ENCODE results near the gene SHH.

Gene SHH

DNA sequence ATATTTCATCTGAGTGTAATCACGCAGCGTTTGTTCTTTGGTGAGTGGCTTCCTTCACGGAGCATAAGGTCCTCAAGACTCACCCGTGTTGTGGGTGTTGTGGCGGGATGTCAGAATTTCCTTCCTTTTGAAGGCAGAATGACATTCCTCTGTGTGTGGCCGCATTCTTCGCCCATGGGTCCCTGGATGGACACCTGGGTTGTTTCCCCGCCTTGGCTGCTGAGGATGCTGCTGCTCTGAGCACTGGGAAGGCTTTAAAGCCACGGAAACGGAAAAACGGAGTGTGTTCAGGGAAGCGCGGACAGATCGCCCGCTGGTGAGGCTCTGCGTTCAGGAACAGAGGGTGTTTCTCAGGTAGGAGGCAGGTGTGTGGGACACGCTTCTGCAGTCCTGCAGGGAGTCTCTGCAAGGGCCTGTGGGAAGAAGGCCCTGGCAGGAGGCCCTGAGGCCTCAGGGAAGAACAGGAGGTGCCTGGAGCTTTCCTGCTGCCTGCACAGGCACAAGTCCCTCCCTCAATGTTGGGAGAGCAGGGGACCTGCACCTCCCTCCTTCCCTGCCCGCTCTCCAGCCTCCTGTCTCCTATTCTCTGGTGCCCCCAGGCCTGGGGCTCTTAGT is 35.7 kb upstream of the SHH start:
- no peak overlapping the region for H3K27ac ChIP-seq
- TF ChIP-seq ZFX (IDR thresholded peaks at IDR 0.05) (no peak), CTCF (conservative IDR thresholded peaks at IDR 0.05) (no peak)

DNA sequence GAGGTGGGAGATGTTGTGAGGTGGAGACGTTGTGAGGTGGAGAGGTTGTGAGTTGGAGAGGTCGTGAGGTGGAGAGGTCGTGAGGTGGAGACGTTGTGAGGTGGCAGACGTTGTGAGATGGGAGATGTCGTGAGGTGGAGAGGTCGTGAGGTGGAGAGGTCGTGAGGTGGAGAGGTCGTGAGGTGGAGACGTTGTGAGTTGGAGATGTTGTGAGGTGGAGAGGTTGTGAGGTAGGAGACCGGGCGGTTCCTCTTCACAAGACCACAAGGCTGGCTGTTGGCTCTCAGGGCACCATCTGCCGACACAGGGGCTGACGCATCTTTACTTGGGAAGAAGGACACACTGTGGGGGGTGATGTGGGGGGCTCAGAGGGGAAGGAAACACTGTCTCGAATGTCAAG is 34.7 kb upstream of the SHH start:
- TF ChIP-seq ZFX (IDR thresholded peaks at IDR 0.05) = no peak
- TF ChIP-seq CTCF (conservative IDR thresholded peaks at IDR 0.05) = no peak
- no peak overlapping the region for H3K27ac ChIP-seq

DNA sequence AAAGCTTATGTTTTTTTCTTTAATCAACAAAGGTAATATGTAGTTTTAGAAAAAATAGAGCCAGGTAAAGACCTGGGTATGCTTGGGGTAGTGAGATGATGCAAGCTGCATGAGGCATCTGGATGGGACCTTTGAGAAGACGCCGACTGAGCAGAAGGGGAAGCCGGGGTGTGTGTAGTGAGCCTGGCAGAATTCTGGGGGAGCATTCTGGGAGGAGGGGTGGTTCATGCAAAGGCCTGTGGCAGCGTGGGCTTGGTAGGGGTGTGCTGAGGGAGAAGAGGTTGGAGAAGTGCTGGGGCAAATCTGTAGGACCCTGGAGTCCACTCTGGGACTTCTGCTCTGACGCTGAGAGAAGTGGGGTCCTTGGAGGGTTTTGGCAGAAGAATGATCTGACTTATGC is 33.9 kb upstream of the SHH start:
- no peak overlapping the region for H3K27ac ChIP-seq
- TF ChIP-seq ZFX (IDR thresholded peaks at IDR 0.05) = no peak
- TF ChIP-seq CTCF (conservative IDR thresholded peaks at IDR 0.05) = no peak

GRCh38 chr7:155845226-155845625 is 33.0 kb upstream of the SHH start:
- TF ChIP-seq CTCF (conservative IDR thresholded peaks at IDR 0.05) = no peak
- no peak for TF ChIP-seq ZFX (IDR thresholded peaks at IDR 0.05)
- H3K27ac ChIP-seq = no peak overlapping the region

DNA sequence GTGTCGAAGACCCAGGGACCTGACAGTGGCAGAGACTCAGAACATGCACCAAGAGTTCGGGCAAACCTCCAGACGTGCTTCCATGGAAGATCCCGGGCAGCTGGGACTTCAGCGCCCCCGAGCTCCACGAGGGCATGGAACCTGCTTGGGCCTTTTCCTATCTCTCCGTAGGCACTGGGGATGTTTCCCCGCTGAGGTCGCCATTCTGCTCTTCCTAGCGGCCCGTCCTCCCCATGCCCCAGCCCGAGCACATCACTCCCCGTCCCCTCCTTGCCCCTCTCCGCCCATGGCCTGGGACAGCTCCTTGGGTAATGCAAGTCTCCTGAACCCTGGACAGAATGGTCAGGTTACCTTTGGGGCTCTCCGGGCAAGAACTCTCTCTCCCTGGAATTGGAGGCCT is 32.3 kb upstream of the SHH start:
- no peak overlapping the region for H3K27ac ChIP-seq
- TF ChIP-seq ZFX (IDR thresholded peaks at IDR 0.05) = no peak
- no peak for TF ChIP-seq CTCF (conservative IDR thresholded peaks at IDR 0.05)

DNA sequence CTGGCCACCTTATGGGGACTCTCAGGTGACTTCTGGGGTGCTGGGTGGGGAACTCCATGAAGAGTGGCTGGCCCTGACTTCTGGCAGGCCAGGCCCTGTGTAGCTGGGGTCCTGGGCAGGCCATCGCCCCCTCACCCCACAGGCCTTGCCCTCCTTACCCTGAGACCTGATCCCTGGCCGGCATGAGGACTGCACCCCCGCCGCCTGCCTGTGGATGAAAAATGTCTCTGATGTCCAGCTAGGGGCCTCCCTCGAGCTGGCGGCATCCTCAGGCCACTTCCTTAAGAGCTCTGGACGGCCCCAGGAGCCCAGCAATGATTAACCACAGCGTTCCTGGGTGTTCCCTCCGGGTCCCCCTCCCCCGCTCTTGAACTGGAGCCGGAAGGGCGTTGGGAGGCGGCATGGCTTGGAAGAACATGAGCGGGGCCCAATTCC is 31.8 kb upstream of the SHH start:
- TF ChIP-seq CTCF (conservative IDR thresholded peaks at IDR 0.05) = no peak
- TF ChIP-seq ZFX (IDR thresholded peaks at IDR 0.05) = no peak
- no peak overlapping the region for H3K27ac ChIP-seq

GRCh38 chr7:155843426-155844018 is 31.3 kb upstream of the SHH start:
- H3K27ac ChIP-seq = no peak overlapping the region
- no peak for TF ChIP-seq CTCF (conservative IDR thresholded peaks at IDR 0.05)
- no peak for TF ChIP-seq ZFX (IDR thresholded peaks at IDR 0.05)

Data from C4-2B (cell line).